K562 (cell line): Measurements from ENCODE around the gene ATG7. TPM values are rescaled to one million over a fixed set of nuclear protein-coding genes. Genes with fewer than 3 reads are reported as not detected.

Experiments used
- ATAC-seq: fragments of 200-7000 bp; cut with Tn5 transposase; 3 replicates; pipeline ENCODE4 v1.9.1; 2020; ENCODE audit warnings: moderate library complexity
- BruUV-seq: library from RNA; stranded (reverse); fragments of 400-500 nt; replicated peaks from 2 replicates; lab custom pipeline; 2021; lab: Mats Ljungman, UMichigan
- CTCF ChIA-PET: fragments of 300-600 bp; formaldehyde crosslinking; extraction: SDS; loops from one replicate; lab custom pipeline; 2021; ENCODE audit warnings: low intra/inter-chr PET ratio; lab: Yijun Ruan, JAX
- POLR2A ChIA-PET: fragments of 300-600, 350-650 bp; sonication (Branson Sonifier 250); formaldehyde crosslinking; extraction: SDS; loops from one replicate; lab custom pipeline; 2021; ENCODE audit warnings: antibody characterized with exemption, inconsistent platforms; lab: Yijun Ruan, JAX
- DNase-seq, 4 experiments: peaks; one replicate each; pipeline versions ENCODE4 v3.0.0 to v3.0.0-alpha.2; 2011 to 2018; ENCODE audit warnings: low spot score in 3 of 4, mixed read lengths in 3 of 4; ENCODE audit errors: extremely low read depth in 1 of 4
- FAIRE-seq: peaks from 2 replicates; lab custom pipeline; 2011; peaks lifted over from hg19 to GRCh38; lab: Jason Lieb, UNC
- H2AFZ ChIP-seq: 2 replicates; pipeline ENCODE4 v1.6.0; 2011; ENCODE audit warnings: low read depth, low read length, control low read depth, inconsistent platforms
- H3K27ac ChIP-seq: fragments of 200-600 bp; 3 replicates; pipeline ENCODE4 v1.8.0; 2011; ENCODE audit warnings: low read depth, mild to moderate bottlenecking, control low read depth, inconsistent platforms, low read length, moderate library complexity, mixed read lengths; ENCODE audit errors: extremely low read depth
- H3K27me3 ChIP-seq, 2 experiments: fragments of 300-600 bp in 1 of 2; 2 replicates in 1 of 2; 3 replicates in 1 of 2; pipeline versions ENCODE4 v1.6.0 to v1.8.0; 2011; ENCODE audit warnings: inconsistent platforms in 2 of 2, low read length in 2 of 2, mild to moderate bottlenecking in 1 of 2, mixed read lengths in 1 of 2, moderate library complexity in 1 of 2; ENCODE audit not compliant: control insufficient read depth in 2 of 2, insufficient read depth in 2 of 2
- H3K36me3 ChIP-seq: fragments of 300-600 bp; 3 replicates; pipeline ENCODE4 v1.8.0; 2011; ENCODE audit warnings: mild to moderate bottlenecking, low read length, inconsistent platforms; ENCODE audit not compliant: control insufficient read depth, insufficient read depth
- H3K4me1 ChIP-seq, 2 experiments: fragments of 200-600 bp in 1 of 2; replicated peaks in 1 of 2; 2 replicates in 1 of 2; 3 replicates in 1 of 2; pipeline versions ENCODE4 v1.5.1 to v1.8.0; 2011; ENCODE audit warnings: inconsistent platforms in 2 of 2, low read length in 2 of 2, mild to moderate bottlenecking in 1 of 2, mixed read lengths in 1 of 2, moderate library complexity in 1 of 2; ENCODE audit not compliant: control insufficient read depth in 2 of 2, insufficient read depth in 2 of 2
- H3K4me2 ChIP-seq: 2 replicates; pipeline ENCODE4 v1.6.1; 2011; ENCODE audit warnings: low read length, control low read depth, inconsistent platforms, mixed read lengths; ENCODE audit not compliant: insufficient read depth
- H3K4me3 ChIP-seq: fragments of 200-600 bp; sonication (generic), shearing (Covaris generic); 2 replicates; pipeline ENCODE4 v1.5.1; 2016; ENCODE audit warnings: control low read depth, inconsistent platforms
- H3K79me2 ChIP-seq: fragments of 200-600 bp; 3 replicates; pipeline ENCODE4 v1.8.0; 2011; ENCODE audit warnings: low read length, inconsistent platforms; ENCODE audit not compliant: control insufficient read depth, insufficient read depth
- H3K9ac ChIP-seq, 2 experiments: 2 replicates each; pipeline versions ENCODE4 v1.6.0 to v1.6.1; 2011; ENCODE audit warnings: low read depth in 2 of 2, low read length in 2 of 2, control low read depth in 1 of 2, inconsistent platforms in 1 of 2, mild to moderate bottlenecking in 1 of 2, mixed read lengths in 1 of 2; ENCODE audit not compliant: insufficient read depth in 1 of 2
- H3K9me1 ChIP-seq: one replicate; pipeline ENCODE4 v1.6.0; 2011; ENCODE audit warnings: inconsistent platforms, mild to moderate bottlenecking, low read length, moderate library complexity; ENCODE audit not compliant: control insufficient read depth, insufficient read depth
- H3K9me3 ChIP-seq: replicated peaks from 2 replicates; pipeline ENCODE4 v1.5.1; 2011; ENCODE audit warnings: low read depth, low read length, inconsistent platforms; ENCODE audit not compliant: control insufficient read depth, insufficient read depth
- H4K20me1 ChIP-seq: replicated peaks from 2 replicates; pipeline ENCODE4 v1.6.1; 2011; ENCODE audit warnings: low read length, inconsistent platforms, mixed read lengths; ENCODE audit not compliant: control insufficient read depth, insufficient read depth
- FOSL1 ChIP-seq: fragments of 200-800 bp; sonication (Bioruptor generic); conservative IDR thresholded peaks from 2 replicates; pipeline ENCODE4 v1.6.1; 2016; ENCODE audit warnings: missing genetic modification characterization, missing compliant biosample characterization
- HDAC2 ChIP-seq: fragments of 450-650 bp; IDR thresholded peaks from 2 replicates; pipeline ENCODE4 v1.6.1; 2016; ENCODE audit warnings: mild to moderate bottlenecking
- HEY1 ChIP-seq: fragments of 250-450 bp; sonication (Bioruptor Pico); IDR thresholded peaks from 2 replicates; pipeline ENCODE4 v1.5.0; 2020; ENCODE audit warnings: mild to moderate bottlenecking, moderate library complexity, borderline replicate concordance
- HNRNPK ChIP-seq: fragments of 200-400 bp; formaldehyde crosslinking; IDR thresholded peaks from one replicate; pipeline ENCODE4 v1.6.1; 2018; ENCODE audit warnings: mild to moderate bottlenecking, low read depth, low read length; ENCODE audit not compliant: poor library complexity, severe bottlenecking
- PRPF4 ChIP-seq: fragments of 200-400 bp; formaldehyde crosslinking; IDR thresholded peaks from one replicate; pipeline ENCODE4 v1.6.1; 2017; ENCODE audit warnings: low read length, low read depth, mild to moderate bottlenecking; ENCODE audit not compliant: insufficient read depth, poor library complexity, severe bottlenecking
- RUNX1 ChIP-seq: sonication (generic); IDR thresholded peaks from 2 replicates; pipeline ENCODE4 v1.6.1; 2016; ENCODE audit warnings: antibody characterized with exemption, low read depth
- SMC3 ChIP-seq: conservative IDR thresholded peaks from 2 replicates; pipeline ENCODE4 v1.6.1; 2011; ENCODE audit warnings: low read depth, low read length, improper control_type of control experiment; ENCODE audit not compliant: insufficient read depth
- SNRNP70 ChIP-seq: fragments of 200-400 bp; formaldehyde crosslinking; optimal IDR thresholded peaks from 2 replicates; pipeline ENCODE3; 2017; ENCODE audit warnings: low read depth, low read length
- THAP7 ChIP-seq: fragments of 250-450 bp; sonication (Bioruptor Pico); IDR thresholded peaks from 2 replicates; pipeline ENCODE4 v1.5.0; 2021
- ZNF184 ChIP-seq: sonication (generic); formaldehyde crosslinking; IDR thresholded peaks from 2 replicates; pipeline ENCODE4 v1.5.0; 2020; ENCODE audit warnings: missing genetic modification reagents
- ZNF239 ChIP-seq: fragments of 250-450 bp; sonication (Bioruptor Pico); IDR thresholded peaks from 2 replicates; pipeline ENCODE4 v1.4.0; 2020; ENCODE audit warnings: mild to moderate bottlenecking
- ZNF57 ChIP-seq: fragments of 450-650 bp; formaldehyde crosslinking; IDR thresholded peaks from 2 replicates; pipeline ENCODE4 v1.4.0; 2020; ENCODE audit warnings: mild to moderate bottlenecking, moderate library complexity
- WGBS: fragments of 100-300 bp; shearing (Covaris generic); methylation state at CpG from one replicate; pipeline ENCODE4 v1.1.6; 2016; ENCODE audit warnings: low coverage, mixed read lengths; ENCODE audit not compliant: insufficient coverage; ENCODE audit errors: missing lambda C conversion rate; 5-methylcytosine and 5-hydroxymethylcytosine counted together
- in situ Hi-C: fragments of 300-500 bp; cut with MboI; formaldehyde crosslinking; loops from 4 replicates; pipeline ENCODE4 v1.15.0; 2018; ENCODE audit warnings: inconsistent platforms, mixed read lengths
- intact Hi-C: fragments of 100-400 bp; cut with micrococcal nuclease; formaldehyde crosslinking; loops from 2 replicates; pipeline ENCODE4 v1.14.2; 2022
- polyA plus RNA-seq, 8 experiments: library from polyadenylated mRNA; depleted of rRNA in 4 of 8; stranded (reverse) in 5 of 8; unstranded in 3 of 8; fragments of >200 nt; fragmentation: Nextera tagmentation in 2 of 8; fragmentation: Illumina TruSeq in 1 of 8; extraction: Ambion mirVana in 2 of 8; extraction: Trizol in 1 of 8; gene quantifications; 2 replicates each; pipeline versions ENCODE4 v1.2.1 to v1.2.3, GENCODE V29; 2011 to 2014; ENCODE audit warnings: inconsistent platforms in 1 of 8, missing spikeins in 1 of 8
- total RNA-seq, 7 experiments: library from RNA; depleted of rRNA in 6 of 7; stranded (reverse); fragments of >200 nt in 6 of 7; fragmentation: Illumina TruSeq in 2 of 7; extraction: Trizol in 2 of 7; gene quantifications; 2 replicates each; pipeline versions ENCODE4 v1.2.1 to v1.2.3, GENCODE V29; 2011 to 2021; ENCODE audit warnings: low replicate concordance in 1 of 7
- TF ChIP-seq, protein P1 (sequence below), 2 experiments: fragments of 450-650 bp in 1 of 2; sonication (generic) in 1 of 2; formaldehyde crosslinking in 1 of 2; IDR thresholded peaks; 2 replicates each; pipeline versions ENCODE4 v1.7.1 to v1.9.0; 2016 to 2022; ENCODE audit warnings: inconsistent platforms in 1 of 2, mild to moderate bottlenecking in 1 of 2, missing genetic modification reagents in 1 of 2

The ATG7 gene
- total and polyA plus RNA-seq, 9 of the 15 experiments (the other 6 are each of a cell fraction or from before 2014, with no cell fraction given): 18.3 to 45.3 (median 33.6) TPM

DNA sequence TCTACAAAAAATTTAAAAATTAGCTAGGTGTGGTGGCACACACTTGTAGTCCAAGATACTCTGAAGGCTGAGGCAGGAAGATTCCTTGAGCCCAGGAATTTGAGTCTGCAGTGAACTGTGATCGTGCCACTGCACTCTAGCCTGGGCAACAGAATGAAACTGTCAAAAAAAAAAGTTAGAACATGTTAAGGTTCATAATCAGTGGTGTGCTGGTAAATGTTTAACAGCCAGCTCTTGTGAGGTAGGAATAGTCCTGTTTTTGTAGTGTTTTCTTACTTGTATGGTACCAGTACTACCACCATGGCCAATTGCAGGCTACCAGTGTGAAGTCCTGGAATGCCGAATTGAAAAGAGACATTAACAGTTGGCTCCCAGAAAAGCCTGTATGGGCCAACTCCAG is 50.7 kb downstream of the ATG7 start (continued):
- no peak for TF ChIP-seq THAP7 (CRISPR knock-in tag)
- no peak for TF ChIP-seq RUNX1
- TF ChIP-seq ZNF184 (CRISPR knock-in tag): no peak
- TF ChIP-seq SMC3: no peak
- TF ChIP-seq FOSL1 (tag): no peak
- TF ChIP-seq PRPF4: no peak
- TF ChIP-seq HNRNPK: no peak
- no peak for TF ChIP-seq ZNF57
- TF ChIP-seq HDAC2: no peak
- no peak for TF ChIP-seq ZNF239 (CRISPR knock-in tag)

GRCh38 chr3:11323813-11324212 is 51.6 kb downstream of the ATG7 start:
- H3K79me2 ChIP-seq: no peaks in the 10 kb centered on the region
- H3K4me2 ChIP-seq: no peak overlapping the region
- no peaks in the 10 kb centered on the region for H3K9me3 ChIP-seq
- H3K27ac ChIP-seq: no peak overlapping the region
- FAIRE-seq (no peak), ATAC-seq (no peak), DNase-seq (no peak)
- peaks cover 49% of the 10 kb centered on the region; the same call in 2 of the 3 replicates for H3K36me3 ChIP-seq
- no TSS peak for BruUV-seq
- H4K20me1 ChIP-seq: no peaks in the 10 kb centered on the region
- no peak overlapping the region for H3K4me3 ChIP-seq
- H3K27me3 ChIP-seq: no peaks in the 10 kb centered on the region
- in situ Hi-C loops (no loop called here), intact Hi-C loops (no loop called here)
- 71% methylated on average over 3 of the region's 3 CpGs for whole genome bisulfite sequencing
- H3K9ac ChIP-seq: no peak overlapping the region
- H2AFZ ChIP-seq: no peak overlapping the region
- H3K9me1 ChIP-seq: no peaks in the 10 kb centered on the region
- CTCF ChIA-PET: no interaction called here
- POLR2A ChIA-PET: interaction anchor here (1.4 kb wide), 1 partner anchor 11 kb away, joined by 5 read pairs; no protein-coding TSS in a partner anchor
- no peaks in the 10 kb centered on the region for H3K4me1 ChIP-seq
- TF ChIP-seq HEY1 (CRISPR knock-in tag) (no peak), SNRNP70 (no peak)
- TF ChIP-seq, protein P1, sequence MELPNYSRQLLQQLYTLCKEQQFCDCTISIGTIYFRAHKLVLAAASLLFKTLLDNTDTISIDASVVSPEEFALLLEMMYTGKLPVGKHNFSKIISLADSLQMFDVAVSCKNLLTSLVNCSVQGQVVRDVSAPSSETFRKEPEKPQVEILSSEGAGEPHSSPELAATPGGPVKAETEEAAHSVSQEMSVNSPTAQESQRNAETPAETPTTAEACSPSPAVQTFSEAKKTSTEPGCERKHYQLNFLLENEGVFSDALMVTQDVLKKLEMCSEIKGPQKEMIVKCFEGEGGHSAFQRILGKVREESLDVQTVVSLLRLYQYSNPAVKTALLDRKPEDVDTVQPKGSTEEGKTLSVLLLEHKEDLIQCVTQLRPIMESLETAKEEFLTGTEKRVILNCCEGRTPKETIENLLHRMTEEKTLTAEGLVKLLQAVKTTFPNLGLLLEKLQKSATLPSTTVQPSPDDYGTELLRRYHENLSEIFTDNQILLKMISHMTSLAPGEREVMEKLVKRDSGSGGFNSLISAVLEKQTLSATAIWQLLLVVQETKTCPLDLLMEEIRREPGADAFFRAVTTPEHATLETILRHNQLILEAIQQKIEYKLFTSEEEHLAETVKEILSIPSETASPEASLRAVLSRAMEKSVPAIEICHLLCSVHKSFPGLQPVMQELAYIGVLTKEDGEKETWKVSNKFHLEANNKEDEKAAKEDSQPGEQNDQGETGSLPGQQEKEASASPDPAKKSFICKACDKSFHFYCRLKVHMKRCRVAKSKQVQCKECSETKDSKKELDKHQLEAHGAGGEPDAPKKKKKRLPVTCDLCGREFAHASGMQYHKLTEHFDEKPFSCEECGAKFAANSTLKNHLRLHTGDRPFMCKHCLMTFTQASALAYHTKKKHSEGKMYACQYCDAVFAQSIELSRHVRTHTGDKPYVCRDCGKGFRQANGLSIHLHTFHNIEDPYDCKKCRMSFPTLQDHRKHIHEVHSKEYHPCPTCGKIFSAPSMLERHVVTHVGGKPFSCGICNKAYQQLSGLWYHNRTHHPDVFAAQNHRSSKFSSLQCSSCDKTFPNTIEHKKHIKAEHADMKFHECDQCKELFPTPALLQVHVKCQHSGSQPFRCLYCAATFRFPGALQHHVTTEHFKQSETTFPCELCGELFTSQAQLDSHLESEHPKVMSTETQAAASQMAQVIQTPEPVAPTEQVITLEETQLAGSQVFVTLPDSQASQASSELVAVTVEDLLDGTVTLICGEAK (IDR thresholded peaks at IDR 0.05): no peak
- TF ChIP-seq, protein P1 (CRISPR knock-in tag; IDR thresholded peaks at IDR 0.05): no peak
